Liver (tissue), 3 donors: ENCODE measurements around the gene MRPL54.

Source experiments
- CTCF ChIP-seq: fragments of 150-350 bp; IDR thresholded peaks from 2 replicates; pipeline ENCODE4 v1.5.1; 2017; ENCODE audit warnings: improper control_type of control experiment, low read depth, low read length; ENCODE audit not compliant: missing input control
- JUND ChIP-seq, 2 donors: IDR thresholded peaks; 2 replicates each; pipeline ENCODE4 v1.6.1; 2016; ENCODE audit warnings: antibody characterized with exemption in 2 of 2
- MAX ChIP-seq: IDR thresholded peaks from 2 replicates; pipeline ENCODE4 v1.6.1; 2016; ENCODE audit warnings: antibody characterized with exemption
- TAF1 ChIP-seq: conservative IDR thresholded peaks from 2 replicates; pipeline ENCODE4 v1.6.1; 2016; ENCODE audit warnings: antibody characterized with exemption, mild to moderate bottlenecking
- donor health status: healthy.
- donor health status: healthy.

GRCh38 chr19:3734310-3734600 is 28.2 kb upstream of the MRPL54 start:
- TF ChIP-seq TAF1 (no peak), MAX (no peak), CTCF (no peak), JUND (IDR thresholded peaks at IDR 0.05) (no peak)
